Measurements from ENCODE around the gene BTF3. TPM values are rescaled to one million over a fixed set of nuclear protein-coding genes. Genes with fewer than 3 reads are reported as not detected.

BTF3 gene
- total and polyA plus RNA-seq, 12 donors, result 283 to 714 (median 399) TPM

DNA sequence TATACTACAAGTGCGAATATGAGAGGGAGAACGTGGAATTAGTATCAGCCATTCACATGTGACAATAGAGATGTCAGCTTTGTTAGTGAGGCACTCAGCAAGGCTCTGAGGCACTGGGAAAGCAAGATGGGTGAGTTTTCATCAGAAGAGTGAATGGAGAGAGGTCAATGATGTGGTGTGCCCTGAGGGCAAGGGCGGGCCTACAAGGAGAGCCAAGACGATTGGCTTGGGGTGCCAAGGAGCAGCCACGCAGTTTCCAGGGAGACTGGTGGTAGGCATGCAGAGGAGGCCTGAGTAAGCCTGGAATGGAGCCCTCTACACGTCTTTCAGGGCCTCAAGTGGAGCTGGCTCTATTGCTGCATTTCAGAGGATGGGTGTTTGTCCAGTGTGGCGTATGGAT lies 24.7 kb downstream of the BTF3 start:
- intact Hi-C loops (cut with DNase I), result no loop called here
- no peaks in the 10 kb centered on the region for H3K9me3 ChIP-seq
- no peaks in the 10 kb centered on the region for H3K4me1 ChIP-seq
- no peak overlapping the region for H3K4me3 ChIP-seq
- H3K27me3 ChIP-seq, result peaks cover 0 to 10% (median 0%) of the 10 kb centered on the region in 7 donors
- ATAC-seq, result no peak
- H3K36me3 ChIP-seq, result no peaks in the 10 kb centered on the region
- WGBS, 2 donors, result 85 to 89% methylated on average over 7 of the region's 7 CpGs
- no peak overlapping the region for H3K27ac ChIP-seq
- TF ChIP-seq, protein P1, sequence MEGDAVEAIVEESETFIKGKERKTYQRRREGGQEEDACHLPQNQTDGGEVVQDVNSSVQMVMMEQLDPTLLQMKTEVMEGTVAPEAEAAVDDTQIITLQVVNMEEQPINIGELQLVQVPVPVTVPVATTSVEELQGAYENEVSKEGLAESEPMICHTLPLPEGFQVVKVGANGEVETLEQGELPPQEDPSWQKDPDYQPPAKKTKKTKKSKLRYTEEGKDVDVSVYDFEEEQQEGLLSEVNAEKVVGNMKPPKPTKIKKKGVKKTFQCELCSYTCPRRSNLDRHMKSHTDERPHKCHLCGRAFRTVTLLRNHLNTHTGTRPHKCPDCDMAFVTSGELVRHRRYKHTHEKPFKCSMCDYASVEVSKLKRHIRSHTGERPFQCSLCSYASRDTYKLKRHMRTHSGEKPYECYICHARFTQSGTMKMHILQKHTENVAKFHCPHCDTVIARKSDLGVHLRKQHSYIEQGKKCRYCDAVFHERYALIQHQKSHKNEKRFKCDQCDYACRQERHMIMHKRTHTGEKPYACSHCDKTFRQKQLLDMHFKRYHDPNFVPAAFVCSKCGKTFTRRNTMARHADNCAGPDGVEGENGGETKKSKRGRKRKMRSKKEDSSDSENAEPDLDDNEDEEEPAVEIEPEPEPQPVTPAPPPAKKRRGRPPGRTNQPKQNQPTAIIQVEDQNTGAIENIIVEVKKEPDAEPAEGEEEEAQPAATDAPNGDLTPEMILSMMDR (IDR thresholded peaks at IDR 0.05), result no peak
- DNase-seq, result no peak

DNA sequence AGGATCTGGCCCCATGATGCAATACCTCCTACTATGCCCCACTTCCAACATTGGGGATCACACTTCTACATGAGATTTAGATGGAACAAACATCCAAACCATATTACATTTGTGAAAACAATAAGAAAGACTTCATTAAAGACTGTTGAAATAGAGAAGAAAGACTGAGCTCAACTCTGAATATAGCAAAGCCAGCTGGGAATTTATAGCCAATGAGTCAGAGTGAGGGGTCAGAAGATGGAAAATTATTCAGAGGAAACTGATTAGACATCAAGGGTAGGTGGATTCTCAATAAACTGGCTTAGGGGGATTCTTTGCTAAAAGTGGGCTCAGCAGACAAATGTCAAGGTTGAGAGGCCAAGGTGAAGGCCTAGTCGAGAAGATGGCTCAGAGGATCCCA lies 25.6 kb downstream of the BTF3 start:
- DNase-seq, result no peak
- Histone ChIP-seq H3K9me3 (no peaks in the 10 kb centered on the region), H3K36me3 (no peaks in the 10 kb centered on the region), H3K27ac (no peak overlapping the region), H3K4me3 (no peak overlapping the region), H3K27me3 (peaks cover 0 to 10% (median 0%) of the 10 kb centered on the region in 7 donors), H3K4me1 (no peaks in the 10 kb centered on the region)
- ATAC-seq, result no peak
- WGBS, 2 donors, result 88 to 94% methylated on average over 1 of the region's 1 CpG
- TF ChIP-seq, protein P1 (IDR thresholded peaks at IDR 0.05), result no peak
- intact Hi-C loops (cut with DNase I), result no loop called here

DNA sequence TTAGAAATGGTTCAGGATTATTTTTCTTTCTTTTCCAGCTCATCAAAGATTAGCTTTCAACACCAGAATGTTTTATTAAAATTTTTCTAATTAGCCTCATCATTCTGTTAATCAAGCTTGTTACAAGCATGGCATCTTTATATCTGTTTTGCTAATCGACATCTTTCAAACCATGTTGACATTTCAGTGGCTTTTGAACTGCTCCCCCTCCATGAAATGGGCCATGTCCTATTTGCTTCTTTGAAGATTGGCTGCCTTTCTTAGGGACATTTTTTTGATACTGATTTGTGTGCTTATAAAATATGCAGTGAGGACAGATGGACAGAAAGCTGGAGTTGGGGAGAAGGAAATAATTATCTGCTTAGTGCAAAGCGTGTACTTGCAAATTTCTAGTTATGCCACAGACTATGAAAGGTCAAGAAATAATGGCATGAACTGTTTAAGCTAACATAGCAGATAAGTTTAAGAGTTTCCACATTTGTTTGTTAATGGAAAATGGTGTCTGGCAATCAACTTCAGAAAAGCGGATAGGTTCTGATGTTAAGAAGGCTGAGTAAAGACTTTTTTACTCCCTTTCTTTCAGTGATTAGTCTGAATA lies 27.5 kb downstream of the BTF3 start:
- intact Hi-C loops (cut with DNase I), result no loop called here
- no peaks in the 10 kb centered on the region for H3K36me3 ChIP-seq
- ATAC-seq, result no peak
- H3K9me3 ChIP-seq, result no peaks in the 10 kb centered on the region
- 76 to 81% methylated on average over 3 of the region's 3 CpGs for WGBS, 2 donors
- no peak overlapping the region for H3K27ac ChIP-seq
- DNase-seq, result no peak
- no peaks in the 10 kb centered on the region for H3K4me1 ChIP-seq
- H3K4me3 ChIP-seq, result no peak overlapping the region
- peaks cover 0 to 7% (median 0%) of the 10 kb centered on the region in 7 donors for H3K27me3 ChIP-seq
- TF ChIP-seq, protein P1 (IDR thresholded peaks at IDR 0.05), result no peak

DNA sequence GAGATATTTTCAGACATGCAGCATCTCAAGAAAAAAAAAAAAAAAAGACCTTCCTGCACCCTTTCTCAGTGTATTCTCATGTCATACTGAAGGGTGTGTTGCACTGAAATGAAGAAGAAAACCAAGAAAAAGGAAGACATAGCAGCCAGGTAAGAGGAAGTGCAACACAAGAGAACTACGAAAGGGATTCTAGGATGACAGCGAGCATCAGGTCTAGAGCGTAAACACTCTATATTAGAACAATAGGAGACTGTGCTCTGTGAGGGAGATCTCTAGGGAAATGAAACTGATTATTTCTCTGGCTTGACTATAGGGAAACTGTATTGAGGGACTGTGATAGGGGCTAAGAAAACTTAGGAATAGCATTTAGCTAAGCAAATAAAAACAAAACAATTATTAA lies 30.0 kb downstream of the BTF3 start:
- WGBS, 2 donors, result 38 to 40% methylated on average over 3 of the region's 3 CpGs
- ATAC-seq (no peak), DNase-seq (no peak)
- intact Hi-C loops (cut with DNase I), result no loop called here
- H3K4me1 ChIP-seq, result no peaks in the 10 kb centered on the region
- peaks cover 0 to 9% (median 5%) of the 10 kb centered on the region in 7 donors for H3K27me3 ChIP-seq
- TF ChIP-seq, protein P1 (IDR thresholded peaks at IDR 0.05), result no peak
- H3K9me3 ChIP-seq, result no peaks in the 10 kb centered on the region
- H3K27ac ChIP-seq, result no peak overlapping the region
- no peaks in the 10 kb centered on the region for H3K36me3 ChIP-seq
- no peak overlapping the region for H3K4me3 ChIP-seq
